Measurements from ENCODE around the gene PJA2. TPM values are rescaled to one million over a fixed set of nuclear protein-coding genes. Genes with fewer than 3 reads are reported as not detected.

The PJA2 gene
- total RNA-seq, 3 donors from 2014 or later = 76.5 to 139 (median 83.7) TPM

DNA sequence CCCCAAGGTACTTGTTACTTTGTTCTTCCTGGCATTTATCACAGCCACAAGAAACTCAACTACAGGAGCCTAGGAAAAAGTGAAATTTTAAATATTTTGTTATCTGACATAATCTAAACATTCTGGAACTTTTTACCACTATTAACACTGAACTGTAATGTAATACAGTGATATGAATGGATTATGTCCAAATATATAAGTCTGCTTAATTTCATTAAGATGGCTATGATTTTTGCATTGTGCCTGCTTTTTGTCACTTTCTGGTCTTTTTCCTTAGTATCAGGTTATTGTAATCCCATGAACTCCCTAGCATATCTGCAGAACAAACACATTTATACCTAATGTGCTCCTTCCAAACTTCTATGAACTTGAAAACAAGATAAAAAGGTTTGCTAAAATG is 35.8 kb downstream of the PJA2 start:
- no peak overlapping the region for H3K4me3 ChIP-seq
- H3K9me3 ChIP-seq = no peaks in the 10 kb centered on the region
- ATAC-seq (no peak), DNase-seq (no peak)
- H3K36me3 ChIP-seq (ENCODE audit: low read depth) = peaks cover 4% of the 10 kb centered on the region
- peaks cover 3% of the 10 kb centered on the region for H3K4me1 ChIP-seq (ENCODE audit: low read depth)
- intact Hi-C loops (cut with DNase I, micrococcal nuclease) = no loop called here
- TF ChIP-seq, protein P1, sequence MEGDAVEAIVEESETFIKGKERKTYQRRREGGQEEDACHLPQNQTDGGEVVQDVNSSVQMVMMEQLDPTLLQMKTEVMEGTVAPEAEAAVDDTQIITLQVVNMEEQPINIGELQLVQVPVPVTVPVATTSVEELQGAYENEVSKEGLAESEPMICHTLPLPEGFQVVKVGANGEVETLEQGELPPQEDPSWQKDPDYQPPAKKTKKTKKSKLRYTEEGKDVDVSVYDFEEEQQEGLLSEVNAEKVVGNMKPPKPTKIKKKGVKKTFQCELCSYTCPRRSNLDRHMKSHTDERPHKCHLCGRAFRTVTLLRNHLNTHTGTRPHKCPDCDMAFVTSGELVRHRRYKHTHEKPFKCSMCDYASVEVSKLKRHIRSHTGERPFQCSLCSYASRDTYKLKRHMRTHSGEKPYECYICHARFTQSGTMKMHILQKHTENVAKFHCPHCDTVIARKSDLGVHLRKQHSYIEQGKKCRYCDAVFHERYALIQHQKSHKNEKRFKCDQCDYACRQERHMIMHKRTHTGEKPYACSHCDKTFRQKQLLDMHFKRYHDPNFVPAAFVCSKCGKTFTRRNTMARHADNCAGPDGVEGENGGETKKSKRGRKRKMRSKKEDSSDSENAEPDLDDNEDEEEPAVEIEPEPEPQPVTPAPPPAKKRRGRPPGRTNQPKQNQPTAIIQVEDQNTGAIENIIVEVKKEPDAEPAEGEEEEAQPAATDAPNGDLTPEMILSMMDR (IDR thresholded peaks at IDR 0.05) = no peak

DNA sequence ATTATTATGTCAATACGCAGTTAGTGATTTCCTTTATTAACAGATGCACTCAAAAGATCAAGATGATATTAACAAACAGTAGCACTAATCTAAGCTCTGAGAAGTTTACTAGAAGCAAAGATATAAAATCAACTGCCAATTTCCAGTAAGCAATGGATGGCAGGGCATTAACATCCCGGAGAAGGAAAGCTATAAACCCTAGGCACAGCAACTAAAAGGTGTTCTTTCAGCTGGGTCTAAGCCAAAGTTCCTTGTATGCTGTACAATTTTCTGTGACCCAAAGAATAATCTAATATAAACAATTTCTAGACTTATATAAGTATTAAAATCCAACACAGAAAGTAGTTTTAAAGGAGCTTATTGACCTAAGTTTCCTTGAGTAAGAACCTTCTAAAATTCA is 39.4 kb downstream of the PJA2 start:
- no peak for ATAC-seq
- Histone ChIP-seq H3K4me3 (no peak overlapping the region), H3K36me3 (ENCODE audit: low read depth) (peaks cover 8% of the 10 kb centered on the region), H3K9me3 (no peaks in the 10 kb centered on the region), H3K4me1 (ENCODE audit: low read depth) (peaks cover 3% of the 10 kb centered on the region)
- DNase-seq = no peak
- TF ChIP-seq, protein P1 (IDR thresholded peaks at IDR 0.05) = no peak
- intact Hi-C loops (cut with DNase I, micrococcal nuclease) = no loop called here

DNA sequence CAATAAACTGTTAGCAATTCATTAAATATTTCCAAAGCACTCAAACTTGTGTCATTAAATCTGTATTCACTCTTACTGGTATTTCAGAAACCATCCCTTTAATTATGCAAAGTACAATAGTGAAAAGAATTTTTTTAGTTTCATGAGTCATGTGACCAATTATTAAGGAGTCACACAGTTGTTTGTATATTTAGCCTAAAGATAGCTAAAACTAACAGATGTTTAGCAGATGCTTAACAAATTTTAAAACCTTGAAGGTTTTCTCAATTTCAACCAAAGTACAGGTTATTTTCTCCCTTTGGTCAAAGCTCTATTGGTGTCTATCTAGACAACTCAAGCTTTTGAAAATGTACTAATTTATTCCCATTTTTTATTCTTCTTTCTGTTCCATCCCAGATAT is 44.1 kb downstream of the PJA2 start:
- peaks cover 8% of the 10 kb centered on the region for H3K36me3 ChIP-seq (ENCODE audit: low read depth)
- intact Hi-C loops (cut with DNase I, micrococcal nuclease) = no loop called here
- H3K4me1 ChIP-seq (ENCODE audit: low read depth) = no peaks in the 10 kb centered on the region
- DNase-seq (no peak), ATAC-seq (no peak)
- H3K4me3 ChIP-seq = no peak overlapping the region
- H3K9me3 ChIP-seq = no peaks in the 10 kb centered on the region
- TF ChIP-seq, protein P1 (IDR thresholded peaks at IDR 0.05) = no peak

DNA sequence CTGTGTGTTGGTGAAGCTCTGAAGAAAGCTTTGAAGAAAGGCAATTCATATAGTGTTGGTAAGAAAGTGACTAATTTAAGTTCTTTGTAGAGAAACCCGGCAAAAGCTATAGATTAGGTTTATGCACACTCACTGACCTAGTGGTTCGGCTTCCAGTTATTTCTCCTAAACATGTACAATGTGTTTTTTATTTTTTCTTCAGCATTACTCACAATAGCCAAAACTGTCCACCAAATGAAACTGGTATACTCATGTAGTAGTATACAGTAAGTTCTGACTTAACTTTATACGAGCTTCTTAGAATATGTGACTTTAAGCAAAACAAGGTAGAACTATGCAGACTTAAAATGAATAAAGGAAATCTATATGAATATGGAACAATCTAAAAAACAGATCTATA is 44.8 kb downstream of the PJA2 start:
- peaks cover 8% of the 10 kb centered on the region for H3K36me3 ChIP-seq (ENCODE audit: low read depth)
- no peaks in the 10 kb centered on the region for H3K9me3 ChIP-seq
- DNase-seq (no peak), ATAC-seq (no peak)
- no peaks in the 10 kb centered on the region for H3K4me1 ChIP-seq (ENCODE audit: low read depth)
- intact Hi-C loops (cut with DNase I, micrococcal nuclease) = no loop called here
- TF ChIP-seq, protein P1 (IDR thresholded peaks at IDR 0.05) = no peak
- H3K4me3 ChIP-seq = no peak overlapping the region

DNA sequence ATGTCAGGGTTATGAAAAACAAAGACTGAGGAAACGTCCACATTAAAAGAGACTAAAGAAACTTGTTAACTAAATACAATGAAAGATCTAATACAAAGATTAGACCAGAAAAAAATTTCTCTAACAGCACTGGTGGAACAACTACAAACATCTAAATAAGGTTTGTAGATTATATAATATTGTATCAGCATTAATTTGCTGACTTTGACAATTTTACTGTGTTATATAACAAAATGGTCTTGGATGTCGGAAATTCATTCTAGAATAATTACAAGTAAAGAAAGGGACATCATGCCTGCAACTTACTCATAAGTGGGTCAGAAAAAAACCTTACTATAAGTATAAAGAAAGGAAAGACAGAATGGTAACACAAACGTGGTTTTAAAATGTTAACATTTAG is 50.1 kb downstream of the PJA2 start:
- Histone ChIP-seq H3K4me3 (no peak overlapping the region), H3K36me3 (ENCODE audit: low read depth) (no peaks in the 10 kb centered on the region), H3K4me1 (ENCODE audit: low read depth) (no peaks in the 10 kb centered on the region), H3K9me3 (no peaks in the 10 kb centered on the region)
- no peak for DNase-seq
- no peak for ATAC-seq
- TF ChIP-seq, protein P1 (IDR thresholded peaks at IDR 0.05) = no peak
- intact Hi-C loops (cut with DNase I, micrococcal nuclease) = no loop called here

DNA sequence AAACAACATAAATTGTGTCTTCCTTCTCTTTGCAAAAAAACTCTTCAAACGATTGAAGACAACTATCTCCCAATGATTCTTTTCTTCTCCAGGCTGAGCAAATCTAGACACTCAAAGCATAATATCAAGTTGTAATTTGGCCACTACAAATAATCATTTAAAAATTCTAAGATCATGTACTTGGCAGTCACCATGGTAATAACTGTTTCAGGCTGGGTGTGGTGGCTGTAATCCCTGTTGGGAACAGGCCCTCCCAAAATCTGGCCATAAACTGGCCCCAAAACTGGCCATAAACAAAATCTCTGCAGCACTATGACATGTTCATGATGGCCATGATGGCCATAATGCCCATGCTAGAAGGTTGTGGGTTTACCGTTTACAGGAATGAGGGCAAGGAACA is 52.0 kb downstream of the PJA2 start:
- Histone ChIP-seq H3K4me1 (ENCODE audit: low read depth) (no peaks in the 10 kb centered on the region), H3K36me3 (ENCODE audit: low read depth) (no peaks in the 10 kb centered on the region), H3K4me3 (no peak overlapping the region), H3K9me3 (no peaks in the 10 kb centered on the region)
- TF ChIP-seq, protein P1 (IDR thresholded peaks at IDR 0.05) = no peak
- DNase-seq = no peak
- intact Hi-C loops (cut with DNase I, micrococcal nuclease) = no loop called here
- ATAC-seq = no peak
